Gastrocnemius medialis (tissue), 4 donors: Measurements from ENCODE around the gene PSMB2. TPM values are rescaled to one million over a fixed set of nuclear protein-coding genes. Genes with fewer than 3 reads are reported as not detected.

Experiments
- ATAC-seq, 2 donors: fragments of 150-250 bp; one replicate each; pipeline ENCODE4 v1.9.1; 2016
- DNase-seq, 2 donors: peaks; one replicate each; pipeline ENCODE4 v3.0.0-alpha.2; 2019
- H3K27ac ChIP-seq, 4 donors: fragments of 200-600 bp; sonication (generic); 1 replicate in 1 of 4; 2 replicates in 3 of 4; pipeline ENCODE4 v1.5.1; 2016 to 2018; ENCODE audit warnings: mild to moderate bottlenecking in 2 of 4, moderate library complexity in 1 of 4
- H3K27me3 ChIP-seq, 3 donors: fragments of 200-600 bp; sonication (generic) in 2 of 3; 1 replicate in 1 of 3; 2 replicates in 2 of 3; pipeline versions ENCODE4 v1.5.1 to v1.6.0; 2016 to 2019; ENCODE audit warnings: mild to moderate bottlenecking in 1 of 3, moderate library complexity in 1 of 3
- H3K36me3 ChIP-seq, 2 donors: fragments of 200-600 bp; sonication (generic) in 1 of 2; one replicate each; pipeline ENCODE4 v1.5.1; 2017 to 2018
- H3K4me1 ChIP-seq, 2 donors: fragments of 200-600 bp; sonication (generic) in 1 of 2; one replicate each; pipeline ENCODE4 v1.5.1; 2016 to 2017; ENCODE audit warnings: mild to moderate bottlenecking in 2 of 2
- H3K4me3 ChIP-seq, 4 donors: fragments of 200-600 bp; sonication (generic) in 3 of 4; 1 replicate in 1 of 4; 2 replicates in 3 of 4; pipeline ENCODE4 v1.5.1; 2016 to 2019; ENCODE audit warnings: mild to moderate bottlenecking in 2 of 4
- H3K9me3 ChIP-seq, 3 donors: fragments of 200-600 bp; sonication (generic) in 2 of 3; 1 replicate in 1 of 3; 2 replicates in 2 of 3; pipeline ENCODE4 v1.5.1; 2016 to 2019
- CTCF ChIP-seq, 5 experiments: fragments of 450-650 bp in 3 of 5; fragments of 200-600 bp in 2 of 5; sonication (generic) in 2 of 5; IDR thresholded peaks in 4 of 5; conservative IDR thresholded peaks in 1 of 5; 1 replicate in 4 of 5; 2 replicates in 1 of 5; pipeline ENCODE4 v1.5.1; 2016 to 2019; ENCODE audit warnings: antibody characterized with exemption in 5 of 5, mild to moderate bottlenecking in 3 of 5, moderate library complexity in 3 of 5
- POLR2A ChIP-seq, 2 donors: fragments of 450-650 bp; IDR thresholded peaks; one replicate each; pipeline ENCODE4 v1.6.1; 2017; ENCODE audit warnings: antibody characterized with exemption in 2 of 2, mild to moderate bottlenecking in 2 of 2, moderate library complexity in 2 of 2
- in situ Hi-C, 4 donors: fragments of 200-750 bp; cut with MboI; loops; one replicate each; pipeline versions ENCODE4 v1.15.0 to v1.8.0; 2017; ENCODE audit warnings: low sequenced_read_pairs in 4 of 4
- intact Hi-C: fragments of 100-400 bp; cut with DNase I; formaldehyde crosslinking; loops from one replicate; pipeline ENCODE4 v1.15.1; 2023; ENCODE audit warnings: low total_unique reads
- total RNA-seq, 4 donors: library from RNA; depleted of rRNA; stranded (reverse); fragments of >200 nt; gene quantifications; one replicate each; pipeline versions ENCODE4 v1.1.0 to v1.2.3, GENCODE V29; 2016

The PSMB2 gene
- total RNA-seq, 4 donors from 2014 or later = 65.2 to 119 (median 89.9) TPM

- no peak for DNase-seq
- no peak for ATAC-seq
- in situ Hi-C loops = no loop called here
- no peaks in the 10 kb centered on the region for H3K36me3 ChIP-seq
- peaks cover 0 to 2% (median 0%) of the 10 kb centered on the region in 3 donors for H3K27me3 ChIP-seq
- no peak overlapping the region for H3K27ac ChIP-seq
- intact Hi-C loops = no loop called here
- no peak for TF ChIP-seq POLR2A (IDR thresholded peaks at IDR 0.05)
- no peak for TF ChIP-seq CTCF (IDR thresholded peaks at IDR 0.05 in 4 of 5, conservative IDR thresholded peaks at IDR 0.05 in 1 of 5)
- no peaks in the 10 kb centered on the region for H3K4me1 ChIP-seq
- no peak overlapping the region for H3K4me3 ChIP-seq
- no peaks in the 10 kb centered on the region for H3K9me3 ChIP-seq
These were observed 25.6 kb upstream of the PSMB2 start for GRCh38 chr1:35666916-35667315.

- TF ChIP-seq POLR2A (IDR thresholded peaks at IDR 0.05) = no peak
- no peak for TF ChIP-seq CTCF (IDR thresholded peaks at IDR 0.05 in 4 of 5, conservative IDR thresholded peaks at IDR 0.05 in 1 of 5)
- intact Hi-C loops = no loop called here
- no peak for ATAC-seq
- no peaks in the 10 kb centered on the region for H3K36me3 ChIP-seq
- no peak overlapping the region for H3K4me3 ChIP-seq
- no peaks in the 10 kb centered on the region for H3K4me1 ChIP-seq
- peaks cover 0 to 2% (median 0%) of the 10 kb centered on the region in 3 donors for H3K27me3 ChIP-seq
- DNase-seq = no peak
- H3K27ac ChIP-seq = no peak overlapping the region
- no peaks in the 10 kb centered on the region for H3K9me3 ChIP-seq
- in situ Hi-C loops = no loop called here
These were observed 24.9 kb upstream of the PSMB2 start for GRCh38 chr1:35666216-35666615.

- H3K4me3 ChIP-seq = no peak overlapping the region
- no peak for DNase-seq
- no peak overlapping the region for H3K27ac ChIP-seq
- no peak for ATAC-seq
- intact Hi-C loops (no loop called here), in situ Hi-C loops (no loop called here)
- no peaks in the 10 kb centered on the region for H3K9me3 ChIP-seq
- H3K27me3 ChIP-seq = peaks cover 0 to 2% (median 0%) of the 10 kb centered on the region in 3 donors
- TF ChIP-seq CTCF (IDR thresholded peaks at IDR 0.05 in 4 of 5, conservative IDR thresholded peaks at IDR 0.05 in 1 of 5) (no peak), POLR2A (IDR thresholded peaks at IDR 0.05) (no peak)
- no peaks in the 10 kb centered on the region for H3K4me1 ChIP-seq
- no peaks in the 10 kb centered on the region for H3K36me3 ChIP-seq
These were observed 22.1 kb upstream of the PSMB2 start for GRCh38 chr1:35663434-35663833.

- DNase-seq (no peak), ATAC-seq (no peak)
- no peaks in the 10 kb centered on the region for H3K4me1 ChIP-seq
- H3K27ac ChIP-seq = no peak overlapping the region
- no peak overlapping the region for H3K4me3 ChIP-seq
- TF ChIP-seq POLR2A (IDR thresholded peaks at IDR 0.05) = no peak
- no peak for TF ChIP-seq CTCF (IDR thresholded peaks at IDR 0.05 in 4 of 5, conservative IDR thresholded peaks at IDR 0.05 in 1 of 5)
- H3K9me3 ChIP-seq = no peaks in the 10 kb centered on the region
- H3K27me3 ChIP-seq = no peaks in the 10 kb centered on the region
- no peaks in the 10 kb centered on the region for H3K36me3 ChIP-seq
- in situ Hi-C loops = no loop called here
- intact Hi-C loops = no loop called here
These were observed 20.1 kb upstream of the PSMB2 start for GRCh38 chr1:35661474-35661795.
